Trophoblast cell (in vitro differentiated cells and primary cell): Measurements from ENCODE around the gene SALL2.

ENCODE experiments used
- DNase-seq, 2 donors: peaks; one replicate each; pipeline ENCODE4 v3.0.0-alpha.2; 2016
- H2AFZ ChIP-seq: 2 replicates; pipeline ENCODE4 v1.6.1; 2013; ENCODE audit warnings: low read length, moderate library complexity, mild to moderate bottlenecking; ENCODE audit not compliant: insufficient read depth, poor library complexity
- H2AK5ac ChIP-seq: 2 replicates; pipeline ENCODE4 v1.6.1; 2013; ENCODE audit warnings: mild to moderate bottlenecking, low read length
- H2BK120ac ChIP-seq: 2 replicates; pipeline ENCODE4 v1.6.1; 2013; ENCODE audit warnings: low read length, mild to moderate bottlenecking, moderate library complexity; ENCODE audit not compliant: insufficient read depth, poor library complexity
- H2BK12ac ChIP-seq: 2 replicates; pipeline ENCODE4 v1.6.1; 2013; ENCODE audit warnings: mild to moderate bottlenecking, low read length, moderate library complexity
- H2BK5ac ChIP-seq: 2 replicates; pipeline ENCODE4 v1.6.1; 2013; ENCODE audit warnings: low read length, low read depth, moderate library complexity, mild to moderate bottlenecking; ENCODE audit not compliant: poor library complexity
- H3K14ac ChIP-seq: 2 replicates; pipeline ENCODE4 v1.6.1; 2013; ENCODE audit warnings: mild to moderate bottlenecking, low read length
- H3K18ac ChIP-seq: 2 replicates; pipeline ENCODE4 v1.6.1; 2013; ENCODE audit warnings: mild to moderate bottlenecking, low read length
- H3K23ac ChIP-seq: 2 replicates; pipeline ENCODE4 v1.6.1; 2013; ENCODE audit warnings: low read length
- H3K27ac ChIP-seq: 2 replicates; pipeline ENCODE4 v1.5.1; 2013; ENCODE audit warnings: low read depth, mild to moderate bottlenecking, inconsistent platforms, low read length, moderate library complexity
- H3K27me3 ChIP-seq: 2 replicates; pipeline ENCODE4 v1.6.1; 2013; ENCODE audit warnings: inconsistent platforms, mild to moderate bottlenecking, low read length, moderate library complexity; ENCODE audit not compliant: insufficient read depth
- H3K36me3 ChIP-seq, 2 experiments: 1 replicate in 1 of 2; 2 replicates in 1 of 2; pipeline ENCODE4 v1.6.1; 2013; ENCODE audit warnings: low read length in 2 of 2, mild to moderate bottlenecking in 2 of 2, moderate library complexity in 1 of 2; ENCODE audit not compliant: insufficient read depth in 2 of 2, control insufficient read depth in 1 of 2
- H3K4ac ChIP-seq: 2 replicates; pipeline ENCODE4 v1.6.1; 2013; ENCODE audit warnings: low read depth, mild to moderate bottlenecking, low read length, moderate library complexity
- H3K4me1 ChIP-seq, 2 experiments: 1 replicate in 1 of 2; 2 replicates in 1 of 2; pipeline ENCODE4 v1.6.1; 2013; ENCODE audit warnings: low read length in 2 of 2, mild to moderate bottlenecking in 2 of 2, moderate library complexity in 1 of 2; ENCODE audit not compliant: insufficient read depth in 2 of 2, control insufficient read depth in 1 of 2
- H3K4me2 ChIP-seq: 2 replicates; pipeline ENCODE4 v1.6.1; 2013; ENCODE audit warnings: inconsistent platforms, mild to moderate bottlenecking, low read length, moderate library complexity
- H3K4me3 ChIP-seq: 2 replicates; pipeline ENCODE4 v1.5.1; 2013; ENCODE audit warnings: mild to moderate bottlenecking, low read depth, low read length, inconsistent platforms
- H3K79me1 ChIP-seq: one replicate; pipeline ENCODE4 v1.6.1; 2013; ENCODE audit warnings: low read length
- H3K79me2 ChIP-seq: 2 replicates; pipeline ENCODE4 v1.6.1; 2013; ENCODE audit warnings: low read length, mild to moderate bottlenecking; ENCODE audit not compliant: control insufficient read depth, insufficient read depth, poor library complexity
- H3K9ac ChIP-seq: 2 replicates; pipeline ENCODE4 v1.6.1; 2013; ENCODE audit warnings: mild to moderate bottlenecking, low read length
- H3K9me3 ChIP-seq: 2 replicates; pipeline ENCODE4 v1.6.1; 2013; ENCODE audit warnings: low read depth, mild to moderate bottlenecking, control low read depth, inconsistent platforms, low read length; ENCODE audit not compliant: insufficient read depth
- H4K12ac ChIP-seq: 2 replicates; pipeline ENCODE4 v1.6.1; 2013; ENCODE audit warnings: low read depth, mild to moderate bottlenecking, low read length, moderate library complexity
- H4K8ac ChIP-seq: 2 replicates; pipeline ENCODE4 v1.6.1; 2013; ENCODE audit warnings: low read depth, mild to moderate bottlenecking, low read length, moderate library complexity
- H4K91ac ChIP-seq: one replicate; pipeline ENCODE4 v1.6.1; 2013; ENCODE audit warnings: low read depth, mild to moderate bottlenecking, low read length, moderate library complexity
- WGBS: extraction: QIAGEN DNeasy Blood & Tissue Kit; methylation state at CpG from one replicate; pipeline ENCODE4 v1.1.7; 2013; ENCODE audit warnings: missing lambda C conversion rate; ENCODE audit not compliant: insufficient read length, insufficient coverage; ENCODE audit errors: extremely low coverage; 5-methylcytosine and 5-hydroxymethylcytosine counted together

Gene SALL2

DNA sequence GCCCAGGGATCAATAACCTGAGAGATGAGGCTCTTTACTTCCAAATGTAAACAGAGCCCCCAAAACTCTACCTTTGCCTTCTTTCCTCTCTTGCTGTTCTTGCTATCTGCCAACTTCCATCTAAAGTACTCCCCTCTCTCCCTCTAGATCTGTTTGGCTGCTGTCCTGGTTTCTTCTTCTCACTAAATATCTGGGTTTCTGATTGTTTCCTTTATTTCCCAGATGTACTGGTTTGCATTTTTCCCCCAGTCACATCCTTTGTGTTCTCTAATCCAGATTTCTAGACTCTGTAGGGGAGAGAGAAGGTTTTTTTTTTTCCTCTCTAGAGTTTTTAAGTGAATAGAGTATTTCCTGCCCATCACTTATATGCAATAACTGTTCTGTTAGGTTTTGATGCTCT lies 7.1 kb upstream of the SALL2 start:
- Histone ChIP-seq H4K91ac (no peak overlapping the region), H3K27me3 (no peaks in the 10 kb centered on the region), H4K8ac (no peak overlapping the region), H3K4me2 (no peak overlapping the region), H3K9me3 (no peaks in the 10 kb centered on the region), H2AK5ac (no peak overlapping the region), H2AFZ (no peak overlapping the region), H3K27ac (no peak overlapping the region), H3K36me3 (no peaks in the 10 kb centered on the region), H3K23ac (no peak overlapping the region), H3K4me1 (peaks cover 2% of the 10 kb centered on the region in 2 experiments), H3K4ac (no peak overlapping the region), H3K9ac (no peak overlapping the region), H3K79me1 (no peaks in the 10 kb centered on the region), H2BK12ac (no peak overlapping the region), H2BK5ac (no peak overlapping the region), H3K4me3 (no peak overlapping the region), H3K79me2 (no peaks in the 10 kb centered on the region), H3K14ac (no peak overlapping the region), H3K18ac (no peak overlapping the region), H4K12ac (no peak overlapping the region), H2BK120ac (no peak overlapping the region)
- no peak for DNase-seq

DNA sequence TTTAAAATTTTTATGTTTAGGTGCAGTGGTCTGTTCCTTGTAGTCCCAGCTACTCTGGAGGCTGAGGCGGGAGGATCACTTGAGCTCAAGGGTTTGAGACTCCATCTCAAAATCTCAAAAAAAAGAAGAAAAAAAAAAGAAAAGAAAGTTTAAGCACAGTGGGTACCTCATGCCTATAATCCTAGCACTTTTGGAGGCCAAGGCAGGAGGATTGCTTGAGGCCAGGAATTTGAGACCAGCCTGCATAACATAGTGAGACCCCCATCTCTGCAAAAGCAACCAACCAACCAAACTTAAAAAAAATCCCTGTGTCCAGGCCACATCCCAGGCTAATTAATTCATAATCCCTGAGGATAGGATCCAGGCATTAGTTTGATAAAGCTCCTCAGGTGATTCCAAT lies 3.4 kb upstream of the SALL2 start:
- Histone ChIP-seq H3K4me2 (no peak overlapping the region), H3K79me1 (no peaks in the 10 kb centered on the region), H3K36me3 (peaks cover 2 to 5% of the 10 kb centered on the region in 2 experiments), H4K12ac (no peak overlapping the region), H3K79me2 (peaks cover 1% of the 10 kb centered on the region), H3K4me3 (no peak overlapping the region), H2BK5ac (no peak overlapping the region), H3K27me3 (no peaks in the 10 kb centered on the region), H3K9me3 (no peaks in the 10 kb centered on the region), H3K4ac (no peak overlapping the region), H3K9ac (no peak overlapping the region), H2AFZ (no peak overlapping the region), H4K8ac (no peak overlapping the region), H2AK5ac (no peak overlapping the region), H2BK120ac (no peak overlapping the region), H3K23ac (no peak overlapping the region), H4K91ac (no peak overlapping the region), H3K4me1 (peaks cover 5 to 8% of the 10 kb centered on the region in 2 experiments), H3K14ac (no peak overlapping the region), H3K27ac (no peak overlapping the region), H3K18ac (no peak overlapping the region), H2BK12ac (no peak overlapping the region)
- no peak for DNase-seq
- no CpG with 5 or more reads among the region's 1 CpG for WGBS

DNA sequence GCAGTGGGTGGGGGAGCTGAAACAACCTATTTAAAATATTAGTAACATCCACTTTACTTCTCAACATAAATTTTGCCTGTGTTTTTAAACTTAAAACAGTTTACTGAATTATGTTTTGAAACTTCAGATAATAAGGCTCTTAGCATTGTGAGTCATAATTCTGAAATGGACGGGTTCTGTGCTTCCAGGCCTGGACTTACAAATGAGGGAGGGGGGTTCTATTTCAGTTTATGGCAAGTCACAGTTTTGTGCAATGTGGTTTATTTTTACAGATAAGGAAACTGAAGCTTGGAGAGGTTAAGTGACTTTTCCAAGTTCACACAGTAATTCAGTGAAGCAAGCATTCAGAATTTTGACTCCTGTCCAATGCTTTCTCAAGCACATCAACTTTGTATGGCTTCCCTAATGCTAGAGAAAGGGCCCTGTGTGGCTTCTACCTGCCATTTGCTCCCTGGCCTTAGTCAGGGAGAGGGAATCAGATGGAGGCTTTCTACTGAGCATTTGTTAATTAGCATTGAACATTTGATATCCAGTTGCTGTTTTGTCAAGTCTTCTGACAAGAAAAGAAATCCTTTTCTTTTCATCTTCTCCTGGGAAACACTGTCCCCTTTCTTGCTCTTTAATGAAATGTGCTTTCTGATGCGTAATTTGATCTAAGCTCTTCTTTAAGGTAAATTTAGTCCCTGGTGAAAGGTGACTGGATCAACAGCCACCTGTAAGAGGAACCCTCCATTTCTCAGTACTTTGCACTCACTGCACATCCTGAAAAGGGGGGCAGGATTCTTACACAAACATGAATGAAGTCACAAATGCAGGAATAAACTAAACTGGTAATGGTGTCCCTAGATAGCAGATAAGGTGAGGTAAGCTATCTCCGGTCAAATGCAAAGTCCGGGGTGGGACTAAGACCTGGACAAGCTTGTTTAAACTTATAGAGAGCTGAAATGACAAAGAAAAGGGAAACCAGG lies 2.5 kb upstream of the SALL2 start:
- no peak overlapping the region for H3K4ac ChIP-seq
- H2BK5ac ChIP-seq = no peak overlapping the region
- H3K14ac ChIP-seq = no peak overlapping the region
- H3K79me2 ChIP-seq = peaks cover 1% of the 10 kb centered on the region
- no peak overlapping the region for H3K27ac ChIP-seq
- no peaks in the 10 kb centered on the region for H3K27me3 ChIP-seq
- no peak overlapping the region for H2AFZ ChIP-seq
- H3K9ac ChIP-seq = no peak overlapping the region
- no CpG with 5 or more reads among the region's 4 CpGs for WGBS
- H2BK12ac ChIP-seq = no peak overlapping the region
- no peak overlapping the region for H3K18ac ChIP-seq
- peaks cover 5 to 8% of the 10 kb centered on the region in 2 experiments for H3K4me1 ChIP-seq
- no peak overlapping the region for H2AK5ac ChIP-seq
- peaks cover 1% of the 10 kb centered on the region for H3K9me3 ChIP-seq
- DNase-seq = no peak
- peaks cover 4 to 8% of the 10 kb centered on the region in 2 experiments for H3K36me3 ChIP-seq
- H4K8ac ChIP-seq = no peak overlapping the region
- H3K4me2 ChIP-seq = no peak overlapping the region
- no peak overlapping the region for H4K91ac ChIP-seq
- H3K4me3 ChIP-seq = no peak overlapping the region
- no peak overlapping the region for H4K12ac ChIP-seq
- no peaks in the 10 kb centered on the region for H3K79me1 ChIP-seq
- H2BK120ac ChIP-seq = no peak overlapping the region
- no peak overlapping the region for H3K23ac ChIP-seq

DNA sequence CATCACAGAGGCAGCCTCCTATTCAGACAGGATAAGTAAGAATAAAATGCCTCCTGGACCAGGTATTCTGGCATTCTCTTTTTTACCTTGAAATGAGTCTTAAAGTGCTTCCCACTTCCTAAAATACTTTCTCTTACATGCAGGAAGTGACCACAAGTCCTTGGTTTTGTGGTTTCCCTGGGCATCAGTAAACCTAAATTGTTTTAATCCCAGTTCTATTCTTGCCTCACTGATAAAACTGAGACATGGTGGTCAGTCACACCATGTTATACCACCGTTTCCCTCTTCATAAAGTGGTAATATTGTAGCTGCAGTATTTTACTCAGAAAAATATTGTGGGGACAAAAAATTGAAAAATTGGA lies 1.2 kb upstream of the SALL2 start:
- Histone ChIP-seq H2BK5ac (no peak overlapping the region), H3K9ac (no peak overlapping the region), H3K36me3 (peaks cover 4 to 8% of the 10 kb centered on the region in 2 experiments), H3K79me2 (peaks cover 1% of the 10 kb centered on the region), H3K79me1 (no peaks in the 10 kb centered on the region), H3K23ac (no peak overlapping the region), H3K4me3 (no peak overlapping the region), H4K12ac (no peak overlapping the region), H3K18ac (no peak overlapping the region), H4K91ac (no peak overlapping the region), H2AFZ (no peak overlapping the region), H3K27me3 (no peaks in the 10 kb centered on the region), H2BK120ac (no peak overlapping the region), H4K8ac (no peak overlapping the region), H3K4ac (no peak overlapping the region), H3K9me3 (peaks cover 1% of the 10 kb centered on the region), H2BK12ac (no peak overlapping the region), H3K14ac (no peak overlapping the region), H2AK5ac (no peak overlapping the region), H3K27ac (no peak overlapping the region), H3K4me2 (peak overlapping the region; percentile 84), H3K4me1 (peaks cover 5 to 8% of the 10 kb centered on the region in 2 experiments)
- WGBS = no CpG with 5 or more reads among the region's 1 CpG
- no peak for DNase-seq
